ENCODE data around the gene ATP4B.

Gene ATP4B

DNA sequence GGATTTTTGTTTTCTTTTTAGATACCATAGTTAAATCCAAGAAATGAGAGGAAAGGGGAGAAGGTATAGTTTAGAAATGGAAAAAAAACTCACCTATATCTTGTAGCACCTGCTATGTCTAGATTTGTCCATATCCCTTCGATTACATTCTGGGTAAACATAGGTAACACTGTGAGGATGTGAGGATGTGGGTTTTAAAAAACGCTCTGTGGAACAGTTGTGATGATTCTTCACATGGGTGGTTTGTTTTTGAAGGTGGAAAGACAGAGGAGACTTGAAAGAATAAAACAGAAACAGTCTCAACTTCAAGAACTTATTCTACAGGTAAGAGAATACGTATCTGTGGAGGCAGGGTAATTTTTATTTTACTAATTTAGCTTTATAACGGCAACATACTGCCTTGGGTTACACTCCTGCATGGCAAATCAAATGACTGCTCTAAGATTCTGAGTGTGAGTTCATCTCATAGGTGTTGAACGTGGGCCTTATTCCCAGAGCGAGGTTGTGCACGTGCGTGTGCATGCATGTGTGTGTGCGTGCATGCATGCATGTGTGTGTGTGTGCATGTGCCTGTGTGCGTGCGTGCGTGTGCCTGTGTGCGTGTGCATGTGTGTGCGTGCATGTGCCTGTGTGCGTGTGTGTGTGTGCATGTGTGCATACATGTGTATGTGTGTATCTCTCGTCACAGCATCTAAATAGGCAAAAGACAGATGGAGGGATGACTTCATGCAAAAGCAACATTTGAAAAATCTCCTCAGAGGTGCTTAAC is 23.5 kb downstream of the ATP4B start:
- TF ChIP-seq FOXP2 (optimal IDR thresholded peaks at IDR 0.05; ENCODE audit: borderline replicate concordance, extremely low read depth, extremely low read length, insufficient read depth) (no peak), SIN3A (IDR thresholded peaks at IDR 0.05; ENCODE audit: borderline replicate concordance, insufficient read depth, low read length) (no peak), TAF1 (IDR thresholded peaks at IDR 0.05; ENCODE audit: borderline replicate concordance, insufficient read depth, low read length) (no peak), POLR2AphosphoS5 (IDR thresholded peaks at IDR 0.05; ENCODE audit: low read depth, low read length) (no peak)
- TF ChIP-seq, protein P1, sequence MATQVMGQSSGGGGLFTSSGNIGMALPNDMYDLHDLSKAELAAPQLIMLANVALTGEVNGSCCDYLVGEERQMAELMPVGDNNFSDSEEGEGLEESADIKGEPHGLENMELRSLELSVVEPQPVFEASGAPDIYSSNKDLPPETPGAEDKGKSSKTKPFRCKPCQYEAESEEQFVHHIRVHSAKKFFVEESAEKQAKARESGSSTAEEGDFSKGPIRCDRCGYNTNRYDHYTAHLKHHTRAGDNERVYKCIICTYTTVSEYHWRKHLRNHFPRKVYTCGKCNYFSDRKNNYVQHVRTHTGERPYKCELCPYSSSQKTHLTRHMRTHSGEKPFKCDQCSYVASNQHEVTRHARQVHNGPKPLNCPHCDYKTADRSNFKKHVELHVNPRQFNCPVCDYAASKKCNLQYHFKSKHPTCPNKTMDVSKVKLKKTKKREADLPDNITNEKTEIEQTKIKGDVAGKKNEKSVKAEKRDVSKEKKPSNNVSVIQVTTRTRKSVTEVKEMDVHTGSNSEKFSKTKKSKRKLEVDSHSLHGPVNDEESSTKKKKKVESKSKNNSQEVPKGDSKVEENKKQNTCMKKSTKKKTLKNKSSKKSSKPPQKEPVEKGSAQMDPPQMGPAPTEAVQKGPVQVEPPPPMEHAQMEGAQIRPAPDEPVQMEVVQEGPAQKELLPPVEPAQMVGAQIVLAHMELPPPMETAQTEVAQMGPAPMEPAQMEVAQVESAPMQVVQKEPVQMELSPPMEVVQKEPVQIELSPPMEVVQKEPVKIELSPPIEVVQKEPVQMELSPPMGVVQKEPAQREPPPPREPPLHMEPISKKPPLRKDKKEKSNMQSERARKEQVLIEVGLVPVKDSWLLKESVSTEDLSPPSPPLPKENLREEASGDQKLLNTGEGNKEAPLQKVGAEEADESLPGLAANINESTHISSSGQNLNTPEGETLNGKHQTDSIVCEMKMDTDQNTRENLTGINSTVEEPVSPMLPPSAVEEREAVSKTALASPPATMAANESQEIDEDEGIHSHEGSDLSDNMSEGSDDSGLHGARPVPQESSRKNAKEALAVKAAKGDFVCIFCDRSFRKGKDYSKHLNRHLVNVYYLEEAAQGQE (IDR thresholded peaks at IDR 0.05; ENCODE audit: insufficient read depth in 1 of 2, low read depth in 2 of 2, low read length in 2 of 2) = no peak

DNA sequence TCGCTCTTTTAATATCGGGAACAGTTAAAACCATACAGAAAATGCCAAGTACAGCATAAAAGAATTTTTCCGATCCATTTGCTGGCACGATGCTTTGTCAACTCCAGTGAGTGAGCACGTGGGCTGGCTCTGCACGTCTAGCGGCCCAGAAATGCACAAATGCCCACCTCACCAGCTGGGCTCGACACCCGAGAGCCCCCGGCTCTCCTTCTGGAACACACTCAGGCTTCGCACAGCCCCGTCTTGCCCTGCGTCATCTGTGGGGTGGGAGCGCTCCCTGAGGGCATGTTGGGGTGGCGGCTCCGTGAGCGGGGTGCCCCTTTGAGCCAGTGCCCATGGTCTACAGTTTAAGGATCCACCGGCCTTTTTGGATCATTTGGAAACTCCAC is 24.5 kb downstream of the ATP4B start:
- TF ChIP-seq POLR2AphosphoS5 (IDR thresholded peaks at IDR 0.05; ENCODE audit: low read depth, low read length) = no peak
- TF ChIP-seq, protein P1 (IDR thresholded peaks at IDR 0.05; ENCODE audit: insufficient read depth in 1 of 2, low read depth in 2 of 2, low read length in 2 of 2) = no peak
- no peak for TF ChIP-seq TAF1 (IDR thresholded peaks at IDR 0.05; ENCODE audit: borderline replicate concordance, insufficient read depth, low read length)
- no peak for TF ChIP-seq SIN3A (IDR thresholded peaks at IDR 0.05; ENCODE audit: borderline replicate concordance, insufficient read depth, low read length)
- TF ChIP-seq FOXP2 (optimal IDR thresholded peaks at IDR 0.05; ENCODE audit: borderline replicate concordance, extremely low read depth, extremely low read length, insufficient read depth) = no peak

DNA sequence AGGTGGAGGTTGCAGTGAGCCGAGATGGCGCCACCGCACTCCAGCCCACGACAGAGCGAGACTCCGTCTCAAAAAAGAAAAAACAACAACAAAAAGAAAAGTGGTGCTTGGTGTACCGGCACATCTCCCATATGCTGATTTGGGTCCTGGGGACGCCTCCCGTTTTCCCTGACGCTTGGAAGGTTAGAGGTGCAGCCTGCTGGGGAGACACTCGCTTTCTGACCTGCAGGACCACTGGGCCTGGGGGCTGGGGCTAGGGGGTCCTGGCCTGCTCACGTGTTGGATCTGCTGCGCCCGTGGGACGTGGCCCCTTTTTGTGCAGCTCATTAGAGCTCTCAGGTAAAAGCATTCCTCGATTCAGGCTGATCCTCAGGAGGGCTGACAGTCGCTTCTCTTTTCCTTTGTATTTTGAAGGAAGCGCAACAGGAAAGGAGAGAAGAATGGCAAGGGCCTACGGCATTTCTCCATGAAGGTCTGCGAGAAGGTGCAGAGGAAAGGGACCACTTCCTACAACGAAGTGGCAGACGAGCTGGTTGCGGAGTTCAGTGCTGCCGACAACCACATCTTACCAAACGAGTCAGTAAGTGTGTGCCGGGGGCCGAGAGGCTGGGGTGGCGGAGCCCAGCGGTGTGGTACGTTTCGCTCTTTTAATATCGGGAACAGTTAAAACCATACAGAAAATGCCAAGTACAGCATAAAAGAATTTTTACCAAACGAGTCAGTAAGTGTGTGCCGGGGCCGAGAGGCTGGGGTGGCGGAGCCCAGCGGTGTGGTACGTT is 25.1 kb downstream of the ATP4B start:
- TF ChIP-seq SIN3A (IDR thresholded peaks at IDR 0.05; ENCODE audit: borderline replicate concordance, insufficient read depth, low read length) = no peak
- TF ChIP-seq FOXP2 (optimal IDR thresholded peaks at IDR 0.05; ENCODE audit: borderline replicate concordance, extremely low read depth, extremely low read length, insufficient read depth) = no peak
- TF ChIP-seq, protein P1 (IDR thresholded peaks at IDR 0.05; ENCODE audit: insufficient read depth in 1 of 2, low read depth in 2 of 2, low read length in 2 of 2) = no peak
- TF ChIP-seq TAF1 (IDR thresholded peaks at IDR 0.05; ENCODE audit: borderline replicate concordance, insufficient read depth, low read length) = no peak
- no peak for TF ChIP-seq POLR2AphosphoS5 (IDR thresholded peaks at IDR 0.05; ENCODE audit: low read depth, low read length)

DNA sequence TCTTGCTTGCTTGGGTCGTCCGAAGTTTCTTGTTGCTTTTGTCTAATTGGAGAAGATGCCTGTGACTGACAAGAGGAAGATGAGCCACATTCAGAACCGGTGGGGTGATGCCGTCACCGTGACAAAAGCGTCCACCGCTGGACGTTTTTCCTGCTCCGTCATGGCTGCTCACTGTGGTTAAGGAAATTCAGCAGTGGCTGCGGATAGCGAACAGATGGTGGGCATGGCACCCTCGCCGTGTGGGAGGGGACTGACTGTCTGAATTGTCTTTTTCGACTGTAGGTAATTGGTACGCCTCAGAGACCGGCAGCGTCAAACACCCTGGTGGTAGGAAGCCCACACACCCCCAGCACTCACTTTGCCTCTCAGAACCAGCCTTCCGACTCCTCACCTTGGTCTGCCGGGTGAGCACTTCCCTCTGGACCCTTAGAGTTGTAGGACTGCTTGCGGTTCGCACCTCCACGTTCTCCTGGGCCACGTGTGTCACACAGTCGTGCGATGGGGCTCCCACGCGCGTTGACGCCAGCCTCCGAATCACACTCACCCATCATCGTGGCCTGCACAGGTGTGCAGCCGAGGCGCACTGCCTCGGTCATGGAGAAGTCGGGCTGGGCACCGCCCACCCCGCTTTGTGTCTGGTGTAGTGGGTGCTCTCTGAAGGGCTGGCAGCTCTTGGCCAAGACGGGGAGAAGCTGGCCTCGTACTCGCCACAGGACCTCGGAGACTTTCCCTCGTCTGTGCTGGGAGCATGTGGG is 26.5 kb downstream of the ATP4B start:
- TF ChIP-seq POLR2AphosphoS5 (IDR thresholded peaks at IDR 0.05; ENCODE audit: low read depth, low read length) (no peak), FOXP2 (optimal IDR thresholded peaks at IDR 0.05; ENCODE audit: borderline replicate concordance, extremely low read depth, extremely low read length, insufficient read depth) (no peak), TAF1 (IDR thresholded peaks at IDR 0.05; ENCODE audit: borderline replicate concordance, insufficient read depth, low read length) (no peak), SIN3A (IDR thresholded peaks at IDR 0.05; ENCODE audit: borderline replicate concordance, insufficient read depth, low read length) (no peak)
- TF ChIP-seq, protein P1 (IDR thresholded peaks at IDR 0.05; ENCODE audit: insufficient read depth in 1 of 2, low read depth in 2 of 2, low read length in 2 of 2) = no peak
